ENCODE measurements around the gene NTM. TPM values are rescaled to one million over a fixed set of nuclear protein-coding genes. Genes with fewer than 3 reads are reported as not detected.

The NTM gene
- total and polyA plus RNA-seq, 2 experiments from 2014 or later: 1.1 to 1.7 TPM

- peaks cover 11% of the 10 kb centered on the region for H3K27me3 ChIP-seq
- H3K4me3 ChIP-seq: no peak overlapping the region
- H3K9me3 ChIP-seq (ENCODE audit: low read depth): no peaks in the 10 kb centered on the region
- H3K27ac ChIP-seq: no peak overlapping the region
- H3K4me1 ChIP-seq (ENCODE audit: low read depth): no peaks in the 10 kb centered on the region
- peak in 1 of 2 donors; percentile 27 for DNase-seq (ENCODE audit: low read depth in 1 of 2, low spot score in 1 of 2)
- no peaks in the 10 kb centered on the region for H3K36me3 ChIP-seq
- TF ChIP-seq CTCF (IDR thresholded peaks at IDR 0.05; ENCODE audit: low read depth, low read length): no peak
Observed at GRCh38 chr11:131763193-131763890, 392.9 kb downstream of the NTM start.

- Histone ChIP-seq H3K9me3 (ENCODE audit: low read depth) (no peaks in the 10 kb centered on the region), H3K27ac (no peak overlapping the region), H3K4me3 (no peak overlapping the region), H3K36me3 (no peaks in the 10 kb centered on the region), H3K27me3 (peaks cover 6% of the 10 kb centered on the region), H3K4me1 (ENCODE audit: low read depth) (no peaks in the 10 kb centered on the region)
- no peak for DNase-seq (ENCODE audit: low read depth in 1 of 2, low spot score in 1 of 2)
- no peak for TF ChIP-seq CTCF (IDR thresholded peaks at IDR 0.05; ENCODE audit: low read depth, low read length)
Observed at GRCh38 chr11:131764126-131764525, 393.7 kb downstream of the NTM start.

- H3K4me1 ChIP-seq (ENCODE audit: low read depth): no peaks in the 10 kb centered on the region
- H3K27ac ChIP-seq: no peak overlapping the region
- H3K36me3 ChIP-seq: no peaks in the 10 kb centered on the region
- no peak overlapping the region for H3K4me3 ChIP-seq
- TF ChIP-seq CTCF (IDR thresholded peaks at IDR 0.05; ENCODE audit: low read depth, low read length): no peak
- no peak for DNase-seq (ENCODE audit: low read depth in 1 of 2, low spot score in 1 of 2)
- H3K9me3 ChIP-seq (ENCODE audit: low read depth): no peaks in the 10 kb centered on the region
- H3K27me3 ChIP-seq: peaks cover 3% of the 10 kb centered on the region
Observed at GRCh38 chr11:131764649-131765048, 394.2 kb downstream of the NTM start.

- Histone ChIP-seq H3K27ac (no peak overlapping the region), H3K36me3 (no peaks in the 10 kb centered on the region)
Observed at GRCh38 chr11:131766637-131767036, 396.2 kb downstream of the NTM start.

GRCh38 chr11:131767421-131767820 is 397.0 kb downstream of the NTM start:
- H3K27ac ChIP-seq: no peak overlapping the region
- H3K4me3 ChIP-seq: no peak overlapping the region
- no peak for TF ChIP-seq CTCF (IDR thresholded peaks at IDR 0.05; ENCODE audit: low read depth, low read length)
- H3K36me3 ChIP-seq: no peaks in the 10 kb centered on the region
- H3K4me1 ChIP-seq (ENCODE audit: low read depth): no peaks in the 10 kb centered on the region
- peak in 1 of 2 donors; percentile 47 for DNase-seq (ENCODE audit: low read depth in 1 of 2, low spot score in 1 of 2)
- peaks cover 4% of the 10 kb centered on the region for H3K27me3 ChIP-seq
- H3K9me3 ChIP-seq (ENCODE audit: low read depth): no peaks in the 10 kb centered on the region

More at GRCh38 chr11:131766637-131767036, 396.2 kb downstream of the NTM start:
- Histone ChIP-seq H3K27me3 (peaks cover 4% of the 10 kb centered on the region), H3K4me3 (no peak overlapping the region), H3K9me3 (ENCODE audit: low read depth) (no peaks in the 10 kb centered on the region), H3K4me1 (ENCODE audit: low read depth) (no peaks in the 10 kb centered on the region)
- DNase-seq (ENCODE audit: low read depth in 1 of 2, low spot score in 1 of 2): no peak
- TF ChIP-seq CTCF (IDR thresholded peaks at IDR 0.05; ENCODE audit: low read depth, low read length): no peak
